NOMO-1 treated with dmso at 0.1 percent for 144 hours (cell line): ENCODE data around the gene AGAP1.

Source experiments
- DNase-seq: peaks from one replicate; lab custom pipeline; 2025; ENCODE audit not compliant: unreplicated experiment; lab: John Stamatoyannopoulos, UW

AGAP1 gene

DNA sequence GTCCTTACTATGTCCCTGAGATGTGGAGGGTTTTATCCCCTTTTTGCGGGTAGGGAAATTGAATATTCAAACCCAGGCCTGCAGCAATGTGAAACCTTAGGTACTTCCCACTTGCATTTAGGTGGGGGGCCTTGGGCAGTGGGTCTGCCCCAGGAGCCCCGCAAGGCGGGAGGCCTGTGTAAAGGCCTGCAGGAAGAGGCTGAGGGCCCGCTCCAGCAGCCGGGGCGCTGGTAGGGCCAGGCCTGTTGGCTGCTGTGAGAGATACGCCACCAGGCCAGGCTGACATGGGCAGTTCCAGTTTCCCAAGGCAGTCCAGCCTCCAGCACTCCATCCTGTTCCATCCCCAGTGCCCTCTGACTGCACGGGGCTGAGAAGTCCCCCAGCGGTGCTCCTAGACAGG lies 610.1 kb downstream of the AGAP1 start:
- DNase-seq: no peak

DNA sequence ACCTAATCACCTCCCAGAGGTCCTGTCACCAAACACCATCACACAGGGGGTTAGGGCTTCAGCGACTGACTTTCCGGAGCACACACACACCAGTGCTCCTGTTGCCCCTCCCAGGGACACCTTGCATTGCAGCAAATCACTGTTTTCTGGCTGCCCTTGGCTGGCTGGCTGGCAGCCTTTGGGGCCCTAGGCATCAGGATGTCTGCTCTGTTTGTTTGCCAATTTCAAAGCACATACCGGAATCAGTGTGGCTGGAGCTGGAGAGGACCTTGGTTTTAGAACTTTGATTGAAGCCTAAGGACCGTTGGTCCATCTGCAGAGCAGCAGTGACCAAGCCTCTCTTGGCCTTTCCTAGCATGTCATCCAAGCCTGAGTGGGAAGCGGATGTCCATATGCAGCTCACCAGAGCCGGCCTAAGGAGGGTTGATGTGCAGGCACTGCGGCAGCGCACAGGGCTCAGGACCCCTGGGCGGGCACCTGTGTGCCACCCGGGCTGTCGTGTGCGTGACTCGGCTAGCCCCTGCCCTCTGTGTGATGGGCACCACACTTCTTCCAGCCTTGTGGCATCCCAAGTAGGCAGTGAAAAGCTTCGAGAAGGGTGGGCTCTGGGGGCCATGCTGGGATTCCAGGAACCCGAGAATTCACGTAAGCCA lies 612.2 kb downstream of the AGAP1 start:
- DNase-seq: no peak

DNA sequence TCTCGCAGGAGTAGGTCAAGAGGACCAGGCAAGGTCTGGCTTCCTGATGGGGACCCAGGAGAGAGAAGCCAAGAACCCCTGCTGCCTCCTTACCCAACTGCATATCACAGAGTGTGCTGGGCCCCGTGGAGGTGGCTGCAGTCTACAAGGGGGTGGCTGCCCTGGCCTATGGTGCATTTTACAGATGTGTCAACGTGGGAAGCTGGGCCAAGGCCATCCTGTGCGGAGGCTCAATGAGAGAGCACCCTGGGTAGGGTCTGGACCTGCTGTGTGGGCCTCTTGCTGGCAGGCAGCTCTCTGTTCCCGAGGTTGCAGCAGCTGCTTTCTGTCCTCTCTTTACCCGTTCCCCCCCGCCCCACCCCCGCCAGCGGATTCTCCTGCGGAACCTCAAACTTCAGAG lies 612.9 kb downstream of the AGAP1 start:
- DNase-seq: no peak

DNA sequence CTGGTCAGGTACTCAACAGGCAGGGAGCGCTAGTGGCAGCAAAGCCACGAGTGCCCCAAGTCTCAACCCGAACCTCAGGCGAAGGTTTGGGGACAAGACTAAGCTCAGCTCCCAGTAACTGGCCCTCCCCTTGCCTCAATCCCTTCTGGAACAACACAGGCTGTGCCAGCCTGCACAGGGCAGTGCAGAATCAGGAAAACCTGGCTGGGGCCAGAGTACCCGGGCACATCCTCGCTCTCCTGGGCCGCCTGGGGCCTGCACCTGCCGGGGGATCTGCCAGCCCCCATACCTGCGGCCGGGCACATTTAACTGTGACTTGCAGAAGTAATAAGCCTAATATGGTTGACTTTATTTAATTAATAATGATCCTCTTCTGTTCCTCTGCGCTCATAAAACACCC lies 613.7 kb downstream of the AGAP1 start:
- no peak for DNase-seq

DNA sequence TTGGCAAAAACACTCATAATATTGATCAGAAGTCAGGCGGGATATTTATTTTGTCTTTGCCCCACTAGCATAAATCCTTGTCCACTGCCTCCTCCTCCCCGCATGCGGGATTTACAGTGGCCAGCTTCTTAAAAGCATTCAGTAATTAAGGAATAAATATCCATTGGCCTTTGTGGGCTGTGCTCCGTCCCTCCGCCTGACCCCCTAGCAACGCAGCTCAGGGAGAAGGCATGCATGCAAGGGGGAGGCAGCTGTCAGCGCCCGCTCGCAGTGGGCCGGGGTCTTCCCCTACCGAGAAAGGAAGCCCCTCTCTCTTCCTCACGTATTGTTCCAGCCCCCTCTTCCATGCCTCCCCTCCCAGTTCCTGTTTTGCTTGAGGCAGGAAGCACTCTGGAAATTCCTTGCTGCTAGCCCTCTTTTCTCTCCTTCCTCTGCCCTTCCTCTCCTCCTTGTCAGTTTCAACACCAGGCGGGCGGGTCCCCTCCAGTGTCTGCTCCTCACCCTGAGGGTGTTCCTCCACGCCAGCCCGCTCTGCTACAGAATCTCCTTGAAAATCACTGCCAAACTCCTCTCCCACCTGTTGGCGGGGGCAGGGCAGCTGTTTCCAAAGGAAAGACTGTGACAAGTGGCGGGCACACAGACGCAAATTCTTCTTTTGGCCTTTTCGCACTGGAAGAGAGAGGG lies 614.2 kb downstream of the AGAP1 start:
- DNase-seq: no peak

DNA sequence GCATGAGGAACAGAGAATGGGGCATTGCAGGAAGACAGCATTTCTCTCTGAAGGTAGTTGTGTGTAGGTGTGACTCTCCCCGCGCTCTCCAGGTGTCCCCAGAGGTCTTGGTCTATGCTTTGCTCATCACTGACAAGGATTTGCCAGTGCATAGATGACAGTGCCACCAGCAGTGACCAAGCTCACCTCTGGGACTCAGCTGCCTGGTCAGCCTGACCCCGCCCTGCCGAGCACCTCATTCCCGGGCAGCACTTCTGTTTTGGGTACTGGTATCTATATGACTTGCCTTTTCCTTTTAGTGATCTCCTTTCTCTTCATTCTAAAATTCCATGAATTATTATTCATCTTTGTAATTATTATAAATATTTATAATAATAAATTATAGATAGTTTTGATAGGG lies 615.2 kb downstream of the AGAP1 start:
- DNase-seq: no peak

DNA sequence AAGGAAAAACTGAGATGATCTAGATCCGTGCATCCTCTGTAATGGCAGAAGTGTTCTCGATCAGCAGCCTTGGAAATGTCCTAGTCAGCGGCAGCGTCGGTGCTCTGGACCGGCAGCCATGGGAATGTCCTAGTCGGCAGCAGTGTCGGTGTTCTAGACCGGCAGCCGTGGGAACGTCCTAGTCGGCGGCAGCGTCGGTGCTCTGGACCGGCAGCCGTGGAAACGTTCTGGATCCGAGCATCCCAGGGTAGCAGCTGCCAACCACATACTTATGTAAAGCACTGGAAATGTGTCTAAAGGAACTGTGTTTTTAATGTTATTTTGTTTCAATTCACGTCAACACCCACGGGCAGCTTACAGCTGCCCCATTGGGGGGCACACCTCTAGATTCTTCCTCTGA lies 615.6 kb downstream of the AGAP1 start:
- DNase-seq: no peak

DNA sequence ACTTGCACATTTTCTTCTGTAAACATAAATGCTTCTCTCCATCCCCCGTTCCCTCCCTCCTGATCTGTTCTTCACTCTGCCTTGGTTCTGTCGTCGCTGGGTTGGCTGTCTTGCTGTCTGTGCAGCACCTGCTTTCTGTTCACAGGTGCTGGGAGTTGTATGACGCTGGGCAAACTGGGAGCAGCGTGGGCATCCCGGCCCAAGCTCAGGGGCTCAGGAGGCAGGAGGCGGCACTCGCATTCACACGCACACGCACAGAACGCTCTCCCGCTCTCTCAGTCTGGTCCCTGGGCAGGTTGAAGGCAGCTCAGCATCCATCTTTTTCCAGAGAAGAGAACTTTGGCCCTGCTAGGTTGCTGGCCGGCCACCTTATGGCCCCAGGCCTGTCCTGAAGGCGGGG lies 618.6 kb downstream of the AGAP1 start:
- DNase-seq: no peak

DNA sequence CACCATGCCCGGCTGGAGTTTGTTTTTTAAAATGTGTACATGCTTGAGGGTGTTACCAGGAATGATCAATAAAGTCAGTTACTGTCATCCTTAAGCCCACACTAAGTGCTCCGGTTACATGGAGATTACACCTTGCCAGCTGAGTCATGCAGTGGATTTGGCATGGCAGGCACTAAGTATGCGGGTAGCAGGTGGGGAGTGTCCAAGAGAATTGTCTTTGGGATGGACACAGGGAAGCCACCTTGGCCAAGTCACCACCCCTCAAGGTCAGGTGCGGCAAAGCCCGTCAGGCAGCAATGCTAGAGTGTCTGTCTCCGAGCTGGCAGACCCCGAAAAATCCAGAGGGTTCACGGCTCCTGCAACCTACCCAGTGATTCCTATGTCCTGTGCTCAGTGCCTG lies 619.6 kb downstream of the AGAP1 start:
- DNase-seq: no peak

DNA sequence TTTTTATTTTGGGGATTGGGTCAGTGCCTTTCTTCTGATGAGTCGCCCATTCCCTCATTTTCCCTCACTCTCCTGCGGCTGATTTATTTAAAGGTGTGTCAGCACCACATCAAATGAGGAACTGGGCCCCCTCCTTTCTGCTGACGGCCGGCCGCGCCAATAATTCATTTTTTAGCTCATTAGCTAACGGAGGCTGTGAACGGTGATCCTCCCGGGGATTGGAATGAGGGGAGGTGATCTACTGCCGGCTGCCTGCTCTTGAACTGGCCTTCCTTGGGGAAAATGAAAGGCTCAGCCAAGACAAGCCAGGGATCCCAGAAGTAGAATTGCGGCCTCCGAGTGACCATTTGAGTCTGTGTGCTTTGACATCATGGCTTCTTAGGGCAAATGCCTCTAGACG lies 620.1 kb downstream of the AGAP1 start:
- no peak for DNase-seq

DNA sequence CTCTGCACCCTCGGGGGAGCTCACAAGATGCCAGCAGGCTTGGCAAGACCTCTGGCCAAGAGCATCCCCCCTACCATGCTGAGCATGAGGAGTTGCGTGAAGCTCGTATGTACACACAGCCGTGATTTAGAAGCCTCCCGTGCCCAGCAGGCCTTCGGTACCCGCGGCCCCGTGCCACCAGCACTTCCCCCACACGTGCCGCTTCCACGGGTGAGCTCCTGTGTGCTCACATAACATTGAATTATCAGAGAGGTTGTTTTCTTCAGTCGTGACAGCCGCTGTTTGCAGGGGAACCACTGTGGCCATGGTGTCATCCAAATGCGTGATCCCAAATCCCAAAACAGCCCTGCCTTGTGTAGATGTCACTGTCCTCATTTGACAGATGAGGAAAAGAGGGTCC lies 621.1 kb downstream of the AGAP1 start:
- no peak for DNase-seq

DNA sequence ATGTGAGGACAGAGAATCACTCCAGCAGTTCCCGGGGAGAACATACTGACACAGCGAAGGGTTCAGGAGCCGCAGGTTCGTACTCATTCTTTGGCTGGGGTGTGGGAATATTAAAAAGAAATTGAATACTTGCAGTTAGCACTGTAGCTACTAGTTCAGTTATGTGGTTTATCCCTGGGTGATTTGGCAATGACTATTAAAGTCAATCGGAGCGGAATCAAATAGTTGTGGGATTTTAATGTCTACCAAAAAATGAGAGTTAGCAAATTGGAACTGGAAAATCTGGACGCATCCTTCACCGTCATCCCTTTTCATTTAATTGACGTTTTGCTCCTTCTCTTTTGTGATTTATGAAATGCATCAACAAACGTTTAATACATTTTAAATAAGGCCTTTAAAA lies 623.6 kb downstream of the AGAP1 start:
- DNase-seq: no peak

DNA sequence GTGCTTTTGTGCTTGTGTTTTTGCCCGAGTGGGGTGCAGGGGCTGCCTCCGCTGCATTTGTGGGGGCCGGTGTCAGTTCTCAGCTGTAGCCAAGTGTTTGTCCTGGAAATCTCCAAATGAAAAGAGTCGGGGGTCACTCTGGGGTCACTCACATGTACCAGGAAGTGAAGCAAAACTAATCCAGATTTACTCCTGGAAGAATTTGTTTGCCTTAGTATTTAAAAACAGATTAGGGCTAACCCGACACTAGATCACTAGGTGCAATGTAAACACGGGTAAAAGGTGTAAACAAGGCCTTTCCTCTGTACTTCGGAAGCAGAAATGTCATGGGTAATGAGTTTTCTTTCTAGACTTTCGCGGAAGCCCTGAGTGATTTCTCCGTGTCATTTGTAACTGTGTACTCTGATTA lies 624.0 kb downstream of the AGAP1 start:
- DNase-seq: no peak

DNA sequence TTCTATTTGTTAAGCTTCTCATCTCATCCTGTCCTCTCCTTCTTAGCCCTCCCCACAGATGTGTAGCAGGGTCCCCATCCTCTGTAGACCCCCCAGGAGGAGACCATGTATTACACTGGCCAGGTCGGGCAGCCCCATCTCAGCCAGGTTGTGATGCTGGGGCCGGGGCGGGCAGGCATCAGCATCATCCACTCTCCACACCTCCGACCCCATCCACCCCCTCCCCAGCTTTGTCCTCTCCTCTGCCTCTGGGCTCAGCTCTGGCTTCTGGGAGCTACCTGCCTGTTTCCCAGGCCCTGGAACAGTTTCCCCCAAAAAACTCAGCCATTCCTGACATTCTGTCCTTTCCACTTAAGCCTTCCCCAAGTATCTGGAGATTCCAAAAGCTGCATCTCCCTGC lies 625.2 kb downstream of the AGAP1 start:
- no peak for DNase-seq

DNA sequence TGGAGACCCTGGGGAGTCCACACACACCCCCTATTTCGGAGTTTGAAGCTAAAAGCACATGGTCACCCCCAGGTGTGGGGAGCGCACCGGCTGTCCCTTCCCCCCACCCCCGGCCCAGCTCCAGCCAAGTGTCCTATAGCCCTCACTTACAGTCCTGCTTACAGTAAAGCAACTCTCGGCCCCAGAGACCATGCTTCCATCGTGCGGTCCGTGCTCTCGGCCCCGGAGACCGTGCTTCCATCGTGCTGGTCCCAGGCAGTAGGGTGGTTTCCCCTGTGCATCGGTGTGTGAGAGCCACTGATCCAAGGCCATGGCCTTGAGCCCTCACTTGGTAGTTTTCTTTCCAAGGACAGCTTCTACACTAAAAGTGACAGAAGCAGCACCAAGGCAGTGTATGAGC lies 625.6 kb downstream of the AGAP1 start:
- DNase-seq: no peak

DNA sequence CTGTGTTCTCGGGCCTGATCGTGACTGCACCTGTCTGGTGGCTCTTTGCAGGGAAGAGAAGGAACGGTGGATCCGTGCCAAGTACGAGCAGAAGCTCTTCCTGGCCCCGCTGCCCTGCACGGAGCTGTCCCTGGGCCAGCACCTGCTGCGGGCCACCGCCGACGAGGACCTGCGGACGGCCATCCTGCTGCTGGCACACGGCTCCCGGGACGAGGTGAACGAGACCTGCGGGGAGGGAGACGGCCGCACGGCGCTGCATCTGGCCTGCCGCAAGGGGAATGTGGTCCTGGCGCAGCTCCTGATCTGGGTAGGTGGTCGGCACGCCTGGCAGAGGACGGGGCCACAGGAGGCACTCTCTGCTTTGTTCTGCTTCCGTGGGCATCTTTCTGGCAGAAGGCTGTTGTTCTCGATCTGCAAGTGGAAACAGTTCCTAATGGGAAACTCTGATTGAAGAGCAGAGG lies 626.3 kb downstream of the AGAP1 start:
- no peak for DNase-seq

DNA sequence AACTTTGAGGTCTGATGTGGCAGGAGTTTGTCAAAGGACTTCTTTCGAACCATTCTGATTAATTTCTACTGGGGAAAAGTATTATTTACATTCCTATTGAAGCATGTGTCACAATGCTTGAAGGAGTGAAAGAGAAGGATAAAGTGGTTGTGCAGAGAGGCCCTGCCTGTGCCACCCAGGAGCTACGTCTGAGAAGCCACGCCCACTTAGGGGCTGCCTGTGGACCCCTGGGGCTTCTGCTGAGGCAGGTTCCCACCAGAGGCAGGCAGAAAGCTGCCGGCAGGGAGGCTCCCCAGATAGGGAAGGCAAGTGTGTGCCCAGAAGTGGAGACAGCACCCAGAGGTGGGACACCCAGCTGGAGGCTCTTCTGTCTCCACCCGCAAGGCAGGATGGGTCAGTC lies 627.0 kb downstream of the AGAP1 start:
- no peak for DNase-seq

DNA sequence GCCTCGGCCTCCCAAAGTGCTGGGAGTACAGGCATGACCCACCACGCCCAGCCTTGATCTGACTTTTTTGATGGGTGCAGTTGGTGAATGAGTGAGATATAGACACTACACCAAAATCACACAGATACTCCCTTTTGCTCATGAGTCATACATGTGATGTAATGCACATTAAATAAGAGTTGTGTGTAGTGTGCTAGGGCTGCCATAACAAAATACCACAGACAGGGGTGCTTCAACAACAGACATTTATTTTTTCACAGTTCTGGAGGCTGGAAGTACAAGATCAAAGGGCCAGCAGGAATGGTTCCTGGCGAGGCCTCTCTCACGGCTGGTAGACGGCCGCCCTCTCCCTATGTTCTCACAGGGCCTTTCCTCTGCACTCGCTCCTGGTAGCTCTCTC lies 627.7 kb downstream of the AGAP1 start:
- DNase-seq: no peak

DNA sequence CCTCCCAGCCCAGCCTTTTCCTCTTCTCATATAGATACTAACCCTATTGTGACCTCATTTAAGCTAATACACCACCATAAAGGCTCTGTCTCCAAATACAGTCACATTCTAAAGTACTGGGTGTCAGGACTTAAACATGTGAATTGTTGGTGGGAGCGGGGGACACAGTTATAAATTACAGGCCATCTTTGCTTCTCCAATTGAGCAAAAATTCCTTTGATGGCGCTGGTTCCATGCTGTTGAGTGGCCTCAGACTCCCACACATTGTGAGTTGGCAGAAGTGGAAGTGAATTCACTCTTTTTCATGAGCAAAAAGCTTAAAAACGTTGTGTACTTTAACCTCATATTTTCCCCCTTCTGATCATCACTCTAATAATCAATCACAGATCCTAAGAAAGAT lies 628.4 kb downstream of the AGAP1 start:
- DNase-seq: no peak

DNA sequence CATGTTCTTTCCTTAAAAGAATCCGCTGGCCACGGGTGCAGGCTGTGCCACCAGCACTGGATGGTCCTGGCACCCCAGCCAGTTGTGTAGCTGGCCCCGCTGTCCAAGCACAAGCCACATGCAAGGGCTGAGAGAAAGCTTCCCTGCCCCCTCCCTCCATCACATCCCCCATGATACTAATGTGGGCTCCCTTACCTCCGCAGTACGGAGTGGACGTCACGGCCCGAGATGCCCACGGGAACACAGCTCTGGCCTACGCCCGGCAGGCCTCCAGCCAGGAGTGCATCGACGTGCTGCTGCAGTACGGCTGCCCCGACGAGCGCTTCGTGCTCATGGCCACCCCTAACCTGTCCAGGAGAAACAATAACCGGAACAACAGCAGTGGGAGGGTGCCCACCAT lies 629.9 kb downstream of the AGAP1 start:
- DNase-seq: no peak

DNA sequence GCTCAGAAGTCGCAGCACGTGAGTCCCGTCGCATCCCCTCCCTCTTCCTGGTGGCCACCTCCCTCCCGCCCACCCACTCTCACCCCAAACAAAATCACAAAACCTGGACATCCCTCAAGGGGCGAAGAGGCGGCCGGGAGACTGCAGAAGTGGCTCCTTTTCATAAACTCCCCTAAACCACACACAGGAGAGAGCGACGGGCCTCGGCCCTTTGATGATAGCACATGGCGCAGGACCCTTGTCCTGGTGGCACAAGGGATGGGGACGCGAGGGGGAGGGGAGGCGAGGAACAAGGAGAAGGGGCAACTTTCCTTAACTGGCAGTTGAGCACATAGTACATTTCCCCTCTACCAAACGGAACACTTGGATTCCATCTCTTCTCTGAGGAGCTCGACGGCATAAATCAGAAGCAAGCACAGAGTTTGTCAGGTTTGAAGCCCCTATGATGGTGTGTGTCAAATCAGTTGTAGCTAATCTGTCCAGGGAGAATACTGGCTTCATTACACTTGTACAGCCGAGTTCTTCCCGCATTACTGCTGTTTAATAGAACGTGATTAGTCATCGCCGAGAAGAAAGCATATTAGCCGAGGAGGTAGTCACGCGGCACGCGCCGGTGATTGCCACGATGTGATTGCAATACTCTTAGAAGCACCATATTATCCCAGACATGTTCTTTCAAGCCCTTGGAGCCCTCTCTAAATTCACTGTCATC lies 630.5 kb downstream of the AGAP1 start:
- DNase-seq: no peak

DNA sequence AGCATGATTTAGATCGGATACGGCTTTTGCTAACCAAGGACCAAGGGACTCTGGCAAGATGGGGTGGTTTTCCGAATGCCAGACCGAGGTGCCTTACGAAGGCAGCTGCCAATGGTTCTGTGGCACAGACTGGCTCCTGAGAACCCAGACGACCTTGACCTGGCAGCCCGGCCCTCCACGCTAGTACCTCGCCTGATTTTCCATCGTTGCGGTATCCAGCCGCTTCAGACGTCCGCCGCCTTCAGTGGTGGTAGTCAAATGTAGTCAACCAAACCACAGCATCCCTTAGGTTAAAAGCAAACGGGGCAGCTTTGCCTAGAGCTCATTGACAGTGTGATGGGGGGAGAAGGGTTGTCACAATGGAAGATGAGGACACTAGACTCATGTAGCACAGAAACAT lies 631.7 kb downstream of the AGAP1 start:
- DNase-seq: no peak
